K562 (cell line): ENCODE measurements around the gene ASAH2B. TPM values are rescaled to one million over a fixed set of nuclear protein-coding genes. Genes with fewer than 3 reads are reported as not detected.

Source experiments
- DDX20 ChIP-seq: fragments of 450-650 bp; IDR thresholded peaks from 2 replicates; pipeline ENCODE4 v1.6.1; 2016; ENCODE audit warnings: missing genetic modification characterization, low read depth, mild to moderate bottlenecking, missing compliant biosample characterization, moderate library complexity
- ILF3 ChIP-seq: fragments of 450-650 bp; IDR thresholded peaks from 2 replicates; pipeline ENCODE4 v1.6.1; 2018; ENCODE audit warnings: antibody characterized with exemption, mild to moderate bottlenecking, moderate library complexity, borderline replicate concordance
- KDM5B ChIP-seq: fragments of 200-600 bp; sonication (generic); IDR thresholded peaks from 2 replicates; pipeline ENCODE4 v1.6.1; 2012; ENCODE audit warnings: low read depth, mild to moderate bottlenecking, moderate library complexity, low read length, control low read depth, inconsistent platforms; ENCODE audit not compliant: insufficient replicate concordance
- NCOA4 ChIP-seq: fragments of 450-650 bp; IDR thresholded peaks from 2 replicates; pipeline ENCODE4 v1.6.1; 2018; ENCODE audit warnings: mild to moderate bottlenecking; ENCODE audit not compliant: partially characterized antibody
- PHF21A ChIP-seq: fragments of 450-650 bp; IDR thresholded peaks from 2 replicates; pipeline ENCODE4 v1.6.1; 2017; ENCODE audit warnings: low read depth, borderline replicate concordance
- POLR2H ChIP-seq: IDR thresholded peaks from 2 replicates; pipeline ENCODE4 v1.6.1; 2016; ENCODE audit warnings: missing genetic modification characterization, low read depth, mild to moderate bottlenecking, control low read depth, missing compliant biosample characterization, moderate library complexity
- PYGO2 ChIP-seq: fragments of 450-650 bp; IDR thresholded peaks from 2 replicates; pipeline ENCODE4 v1.6.1; 2016; ENCODE audit warnings: mild to moderate bottlenecking, missing genetic modification characterization, moderate library complexity, missing compliant biosample characterization
- RBM25 ChIP-seq: fragments of 200-400 bp; formaldehyde crosslinking; IDR thresholded peaks from 2 replicates; pipeline ENCODE4 v1.6.1; 2018; ENCODE audit warnings: low read length, low read depth, moderate library complexity; ENCODE audit not compliant: severe bottlenecking
- SAFB2 ChIP-seq: fragments of 200-400 bp; formaldehyde crosslinking; IDR thresholded peaks from 2 replicates; pipeline ENCODE4 v1.6.1; 2018; ENCODE audit warnings: borderline replicate concordance, low read length, low read depth, moderate library complexity; ENCODE audit not compliant: severe bottlenecking
- SMAD2 ChIP-seq: fragments of 150-350 bp; IDR thresholded peaks from 2 replicates; pipeline ENCODE4 v1.6.1; 2014; ENCODE audit warnings: low read depth, mild to moderate bottlenecking, low read length
- polyA plus RNA-seq, 8 experiments: library from polyadenylated mRNA; depleted of rRNA in 4 of 8; stranded (reverse) in 5 of 8; unstranded in 3 of 8; fragments of >200 nt; fragmentation: Nextera tagmentation in 2 of 8; fragmentation: Illumina TruSeq in 1 of 8; extraction: Ambion mirVana in 2 of 8; extraction: Trizol in 1 of 8; gene quantifications; 2 replicates each; pipeline versions ENCODE4 v1.2.1 to v1.2.3, GENCODE V29; 2011 to 2014; ENCODE audit warnings: inconsistent platforms in 1 of 8, missing spikeins in 1 of 8
- total RNA-seq, 7 experiments: library from RNA; depleted of rRNA in 6 of 7; stranded (reverse); fragments of >200 nt in 6 of 7; fragmentation: Illumina TruSeq in 2 of 7; extraction: Trizol in 2 of 7; gene quantifications; 2 replicates each; pipeline versions ENCODE4 v1.2.1 to v1.2.3, GENCODE V29; 2011 to 2021; ENCODE audit warnings: low replicate concordance in 1 of 7
- TF ChIP-seq, protein P1 (sequence below): fragments of 450-650 bp; formaldehyde crosslinking; IDR thresholded peaks from 2 replicates; pipeline ENCODE4 v1.4.0; 2020; ENCODE audit warnings: mild to moderate bottlenecking, moderate library complexity
- TF ChIP-seq, protein P2 (sequence below): sonication (generic); formaldehyde crosslinking; IDR thresholded peaks from 2 replicates; pipeline ENCODE4 v1.8.1; 2023; ENCODE audit warnings: mild to moderate bottlenecking, missing genetic modification reagents, moderate library complexity
- TF ChIP-seq, protein P3 (sequence below): fragments of 450-650 bp; IDR thresholded peaks from 2 replicates; pipeline ENCODE4 v1.6.1; 2016; ENCODE audit warnings: mild to moderate bottlenecking, moderate library complexity

Gene ASAH2B
- total and polyA plus RNA-seq, 9 of the 15 experiments (the other 6 are each of a cell fraction or from before 2014, with no cell fraction given), result 5.0 to 18.3 (median 14.4) TPM

DNA sequence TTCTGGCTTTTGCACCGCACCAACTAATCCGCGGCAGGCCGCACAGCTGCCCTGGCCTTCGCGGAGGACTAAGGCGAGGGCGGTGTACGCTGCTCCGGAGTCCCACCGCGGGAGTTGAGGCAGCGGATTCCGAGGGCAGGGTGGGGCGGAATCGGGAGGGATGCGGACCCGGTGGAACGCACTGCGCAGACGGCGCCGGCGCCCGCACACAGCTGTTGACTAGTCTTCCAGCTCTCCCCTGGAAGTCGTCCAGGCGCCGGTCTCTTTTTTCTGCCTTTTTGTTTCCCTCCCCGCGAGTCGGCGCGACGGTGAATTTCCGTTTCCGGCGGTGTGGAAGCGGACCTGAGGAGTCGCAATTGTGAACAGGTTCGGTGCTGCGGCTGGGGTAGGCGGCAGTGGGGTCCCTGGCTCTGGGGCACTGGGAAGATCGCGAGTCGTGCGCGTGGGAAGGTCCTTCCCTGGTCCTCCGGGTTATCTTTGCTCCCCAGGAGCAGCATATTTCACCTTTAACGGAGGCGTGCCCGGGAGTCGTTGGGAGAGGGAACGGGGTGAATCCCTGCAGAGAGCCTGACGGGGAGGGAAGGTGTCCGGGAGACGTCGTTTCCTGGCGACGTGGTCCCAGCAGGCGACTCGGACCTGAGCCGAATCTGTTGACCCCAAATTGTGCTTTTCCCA is at the start of gene ASAH2B (continued):
- TF ChIP-seq PYGO2 (tag) (no peak), PHF21A (0 out of 2 replicates have a peak, but pooled peaks have one; percentile 27), POLR2H (tag) (peak; percentile 78), NCOA4 (no peak), SAFB2 (no peak), SMAD2 (no peak), RBM25 (no peak), KDM5B (peak; percentile 89), DDX20 (tag) (no peak), ILF3 (no peak)
- TF ChIP-seq, protein P1, sequence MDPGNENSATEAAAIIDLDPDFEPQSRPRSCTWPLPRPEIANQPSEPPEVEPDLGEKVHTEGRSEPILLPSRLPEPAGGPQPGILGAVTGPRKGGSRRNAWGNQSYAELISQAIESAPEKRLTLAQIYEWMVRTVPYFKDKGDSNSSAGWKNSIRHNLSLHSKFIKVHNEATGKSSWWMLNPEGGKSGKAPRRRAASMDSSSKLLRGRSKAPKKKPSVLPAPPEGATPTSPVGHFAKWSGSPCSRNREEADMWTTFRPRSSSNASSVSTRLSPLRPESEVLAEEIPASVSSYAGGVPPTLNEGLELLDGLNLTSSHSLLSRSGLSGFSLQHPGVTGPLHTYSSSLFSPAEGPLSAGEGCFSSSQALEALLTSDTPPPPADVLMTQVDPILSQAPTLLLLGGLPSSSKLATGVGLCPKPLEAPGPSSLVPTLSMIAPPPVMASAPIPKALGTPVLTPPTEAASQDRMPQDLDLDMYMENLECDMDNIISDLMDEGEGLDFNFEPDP (CRISPR knock-in tag), result no peak
- TF ChIP-seq, protein P2, sequence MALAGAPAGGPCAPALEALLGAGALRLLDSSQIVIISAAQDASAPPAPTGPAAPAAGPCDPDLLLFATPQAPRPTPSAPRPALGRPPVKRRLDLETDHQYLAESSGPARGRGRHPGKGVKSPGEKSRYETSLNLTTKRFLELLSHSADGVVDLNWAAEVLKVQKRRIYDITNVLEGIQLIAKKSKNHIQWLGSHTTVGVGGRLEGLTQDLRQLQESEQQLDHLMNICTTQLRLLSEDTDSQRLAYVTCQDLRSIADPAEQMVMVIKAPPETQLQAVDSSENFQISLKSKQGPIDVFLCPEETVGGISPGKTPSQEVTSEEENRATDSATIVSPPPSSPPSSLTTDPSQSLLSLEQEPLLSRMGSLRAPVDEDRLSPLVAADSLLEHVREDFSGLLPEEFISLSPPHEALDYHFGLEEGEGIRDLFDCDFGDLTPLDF (CRISPR knock-in tag), result no peak
- TF ChIP-seq, protein P3, sequence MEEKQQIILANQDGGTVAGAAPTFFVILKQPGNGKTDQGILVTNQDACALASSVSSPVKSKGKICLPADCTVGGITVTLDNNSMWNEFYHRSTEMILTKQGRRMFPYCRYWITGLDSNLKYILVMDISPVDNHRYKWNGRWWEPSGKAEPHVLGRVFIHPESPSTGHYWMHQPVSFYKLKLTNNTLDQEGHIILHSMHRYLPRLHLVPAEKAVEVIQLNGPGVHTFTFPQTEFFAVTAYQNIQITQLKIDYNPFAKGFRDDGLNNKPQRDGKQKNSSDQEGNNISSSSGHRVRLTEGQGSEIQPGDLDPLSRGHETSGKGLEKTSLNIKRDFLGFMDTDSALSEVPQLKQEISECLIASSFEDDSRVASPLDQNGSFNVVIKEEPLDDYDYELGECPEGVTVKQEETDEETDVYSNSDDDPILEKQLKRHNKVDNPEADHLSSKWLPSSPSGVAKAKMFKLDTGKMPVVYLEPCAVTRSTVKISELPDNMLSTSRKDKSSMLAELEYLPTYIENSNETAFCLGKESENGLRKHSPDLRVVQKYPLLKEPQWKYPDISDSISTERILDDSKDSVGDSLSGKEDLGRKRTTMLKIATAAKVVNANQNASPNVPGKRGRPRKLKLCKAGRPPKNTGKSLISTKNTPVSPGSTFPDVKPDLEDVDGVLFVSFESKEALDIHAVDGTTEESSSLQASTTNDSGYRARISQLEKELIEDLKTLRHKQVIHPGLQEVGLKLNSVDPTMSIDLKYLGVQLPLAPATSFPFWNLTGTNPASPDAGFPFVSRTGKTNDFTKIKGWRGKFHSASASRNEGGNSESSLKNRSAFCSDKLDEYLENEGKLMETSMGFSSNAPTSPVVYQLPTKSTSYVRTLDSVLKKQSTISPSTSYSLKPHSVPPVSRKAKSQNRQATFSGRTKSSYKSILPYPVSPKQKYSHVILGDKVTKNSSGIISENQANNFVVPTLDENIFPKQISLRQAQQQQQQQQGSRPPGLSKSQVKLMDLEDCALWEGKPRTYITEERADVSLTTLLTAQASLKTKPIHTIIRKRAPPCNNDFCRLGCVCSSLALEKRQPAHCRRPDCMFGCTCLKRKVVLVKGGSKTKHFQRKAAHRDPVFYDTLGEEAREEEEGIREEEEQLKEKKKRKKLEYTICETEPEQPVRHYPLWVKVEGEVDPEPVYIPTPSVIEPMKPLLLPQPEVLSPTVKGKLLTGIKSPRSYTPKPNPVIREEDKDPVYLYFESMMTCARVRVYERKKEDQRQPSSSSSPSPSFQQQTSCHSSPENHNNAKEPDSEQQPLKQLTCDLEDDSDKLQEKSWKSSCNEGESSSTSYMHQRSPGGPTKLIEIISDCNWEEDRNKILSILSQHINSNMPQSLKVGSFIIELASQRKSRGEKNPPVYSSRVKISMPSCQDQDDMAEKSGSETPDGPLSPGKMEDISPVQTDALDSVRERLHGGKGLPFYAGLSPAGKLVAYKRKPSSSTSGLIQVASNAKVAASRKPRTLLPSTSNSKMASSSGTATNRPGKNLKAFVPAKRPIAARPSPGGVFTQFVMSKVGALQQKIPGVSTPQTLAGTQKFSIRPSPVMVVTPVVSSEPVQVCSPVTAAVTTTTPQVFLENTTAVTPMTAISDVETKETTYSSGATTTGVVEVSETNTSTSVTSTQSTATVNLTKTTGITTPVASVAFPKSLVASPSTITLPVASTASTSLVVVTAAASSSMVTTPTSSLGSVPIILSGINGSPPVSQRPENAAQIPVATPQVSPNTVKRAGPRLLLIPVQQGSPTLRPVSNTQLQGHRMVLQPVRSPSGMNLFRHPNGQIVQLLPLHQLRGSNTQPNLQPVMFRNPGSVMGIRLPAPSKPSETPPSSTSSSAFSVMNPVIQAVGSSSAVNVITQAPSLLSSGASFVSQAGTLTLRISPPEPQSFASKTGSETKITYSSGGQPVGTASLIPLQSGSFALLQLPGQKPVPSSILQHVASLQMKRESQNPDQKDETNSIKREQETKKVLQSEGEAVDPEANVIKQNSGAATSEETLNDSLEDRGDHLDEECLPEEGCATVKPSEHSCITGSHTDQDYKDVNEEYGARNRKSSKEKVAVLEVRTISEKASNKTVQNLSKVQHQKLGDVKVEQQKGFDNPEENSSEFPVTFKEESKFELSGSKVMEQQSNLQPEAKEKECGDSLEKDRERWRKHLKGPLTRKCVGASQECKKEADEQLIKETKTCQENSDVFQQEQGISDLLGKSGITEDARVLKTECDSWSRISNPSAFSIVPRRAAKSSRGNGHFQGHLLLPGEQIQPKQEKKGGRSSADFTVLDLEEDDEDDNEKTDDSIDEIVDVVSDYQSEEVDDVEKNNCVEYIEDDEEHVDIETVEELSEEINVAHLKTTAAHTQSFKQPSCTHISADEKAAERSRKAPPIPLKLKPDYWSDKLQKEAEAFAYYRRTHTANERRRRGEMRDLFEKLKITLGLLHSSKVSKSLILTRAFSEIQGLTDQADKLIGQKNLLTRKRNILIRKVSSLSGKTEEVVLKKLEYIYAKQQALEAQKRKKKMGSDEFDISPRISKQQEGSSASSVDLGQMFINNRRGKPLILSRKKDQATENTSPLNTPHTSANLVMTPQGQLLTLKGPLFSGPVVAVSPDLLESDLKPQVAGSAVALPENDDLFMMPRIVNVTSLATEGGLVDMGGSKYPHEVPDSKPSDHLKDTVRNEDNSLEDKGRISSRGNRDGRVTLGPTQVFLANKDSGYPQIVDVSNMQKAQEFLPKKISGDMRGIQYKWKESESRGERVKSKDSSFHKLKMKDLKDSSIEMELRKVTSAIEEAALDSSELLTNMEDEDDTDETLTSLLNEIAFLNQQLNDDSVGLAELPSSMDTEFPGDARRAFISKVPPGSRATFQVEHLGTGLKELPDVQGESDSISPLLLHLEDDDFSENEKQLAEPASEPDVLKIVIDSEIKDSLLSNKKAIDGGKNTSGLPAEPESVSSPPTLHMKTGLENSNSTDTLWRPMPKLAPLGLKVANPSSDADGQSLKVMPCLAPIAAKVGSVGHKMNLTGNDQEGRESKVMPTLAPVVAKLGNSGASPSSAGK, result peak; percentile 92
